Inferior parietal cortex (tissue), 1 donor: ENCODE data around the gene SSH2.
"Not testable (repeated sequence)": the region's sequence is repeated elsewhere in the genome, so short reads cannot be mapped to it uniquely, and the experiment has no call there.

Source experiments
- DNase-seq: peaks from one replicate; pipeline ENCODE4 v3.0.0-alpha.2; 2016; ENCODE audit errors: extremely low spot score

SSH2 gene

DNA sequence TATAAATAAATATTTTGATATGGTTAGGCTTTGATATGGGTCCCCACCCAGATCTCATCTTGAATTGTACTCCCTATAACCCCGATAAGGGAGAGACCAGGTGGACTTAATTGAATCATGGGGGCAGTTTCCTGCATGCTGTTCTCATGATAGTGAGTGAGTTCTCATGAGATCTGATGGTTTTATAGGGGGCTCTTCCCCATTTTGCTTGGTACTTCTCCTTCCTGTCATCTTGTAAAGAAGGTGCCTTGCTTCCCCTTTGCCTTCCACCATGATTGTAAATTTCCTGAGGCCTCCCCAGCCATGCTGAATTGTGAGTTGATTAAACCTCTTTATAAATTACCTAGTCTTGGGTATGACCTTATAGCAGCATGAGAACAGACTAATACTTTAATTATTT is 55.7 kb downstream of the SSH2 start:
- DNase-seq: not testable (repeated sequence)

GRCh38 chr17:29873476-29873875 is 56.6 kb downstream of the SSH2 start:
- DNase-seq: no peak

DNA sequence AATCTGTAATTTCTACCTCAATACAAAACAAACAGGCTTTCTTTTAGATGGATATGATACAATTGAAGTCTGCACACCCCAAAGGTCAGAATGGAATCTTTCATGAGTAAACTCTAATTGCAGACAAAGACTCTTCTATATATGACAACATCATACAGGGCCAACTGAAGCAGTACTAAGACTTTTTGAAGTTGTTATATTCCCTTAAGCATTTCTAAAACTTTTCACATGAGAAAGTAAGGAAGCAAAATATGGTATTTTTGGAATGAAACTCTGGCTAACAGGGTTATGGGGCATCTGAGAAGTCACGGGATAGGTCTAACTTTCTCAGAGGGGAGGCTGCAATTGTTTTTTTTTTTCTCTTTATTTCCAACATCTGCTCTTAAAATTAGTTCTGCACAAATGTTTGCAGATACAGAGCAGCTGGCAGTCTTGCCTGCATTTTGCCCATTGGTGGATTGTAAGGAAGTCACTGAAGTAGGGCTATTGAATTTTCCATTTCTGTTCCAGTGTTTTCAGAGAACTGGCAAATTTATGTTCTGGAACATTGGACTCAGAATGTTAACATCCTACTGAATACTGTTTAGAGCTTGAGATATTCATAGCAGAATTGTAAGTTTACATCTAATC is 59.1 kb downstream of the SSH2 start:
- DNase-seq: peak; percentile 42

DNA sequence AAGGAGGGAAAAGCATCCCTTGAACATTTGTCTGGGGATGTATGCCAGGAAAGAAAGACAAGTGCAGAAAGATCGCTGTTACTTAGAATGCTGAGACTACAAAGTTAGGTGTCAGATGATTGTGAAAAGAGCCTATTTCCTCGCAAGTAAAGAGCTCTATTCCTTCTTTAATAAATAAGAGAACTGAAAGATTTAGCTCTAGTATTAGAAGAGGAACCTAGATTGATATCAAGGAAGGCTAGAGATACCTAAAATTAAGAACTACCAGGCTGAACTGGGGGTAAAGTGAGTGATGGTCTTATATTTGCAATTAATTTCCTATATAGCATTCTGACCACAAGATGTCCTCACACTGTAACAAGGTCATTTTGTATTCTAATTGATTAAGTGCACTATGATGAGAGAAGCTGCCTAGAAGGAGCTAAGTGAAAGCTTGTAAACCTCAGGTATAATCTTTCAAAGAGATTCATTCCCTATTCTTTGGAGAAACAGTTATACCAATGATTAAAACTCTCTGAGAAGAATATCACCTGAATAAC is 62.3 kb downstream of the SSH2 start:
- no peak for DNase-seq

DNA sequence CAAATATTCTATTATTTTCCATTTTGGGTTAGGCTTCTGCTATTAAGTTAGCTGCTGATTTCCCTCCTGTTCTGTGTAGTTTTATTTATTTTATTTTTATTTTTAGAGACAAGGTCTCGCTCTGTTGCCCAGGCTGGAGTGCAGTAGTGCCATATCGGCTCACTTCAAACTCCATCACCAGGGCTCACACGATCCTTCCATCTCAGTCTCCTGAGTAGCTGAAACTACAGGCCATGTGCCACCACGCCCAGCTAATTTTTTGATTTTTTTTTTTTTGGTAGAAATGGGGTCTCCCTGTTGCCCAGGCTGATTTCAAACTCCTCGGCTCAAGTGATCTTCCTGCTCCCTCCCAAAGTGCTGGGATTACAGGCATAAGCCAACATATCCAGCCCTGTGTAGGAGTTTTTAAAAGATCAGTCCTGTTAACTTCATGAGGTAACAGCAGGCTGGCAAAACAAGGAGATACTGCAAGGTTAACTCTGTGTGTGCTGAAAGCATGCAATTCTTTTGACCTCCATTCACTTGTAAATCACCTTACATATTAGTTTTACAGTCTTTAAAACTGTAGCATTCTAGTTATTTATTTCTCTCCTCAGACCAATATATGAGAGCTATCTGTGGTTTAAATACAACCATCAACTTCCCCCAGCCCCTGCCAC is 63.2 kb downstream of the SSH2 start:
- no peak for DNase-seq

GRCh38 chr17:29864615-29865014 is 65.4 kb downstream of the SSH2 start:
- DNase-seq: no peak

- DNase-seq: not testable (repeated sequence)
These were observed 65.9 kb downstream of the SSH2 start for GRCh38 chr17:29864123-29864522.

DNA sequence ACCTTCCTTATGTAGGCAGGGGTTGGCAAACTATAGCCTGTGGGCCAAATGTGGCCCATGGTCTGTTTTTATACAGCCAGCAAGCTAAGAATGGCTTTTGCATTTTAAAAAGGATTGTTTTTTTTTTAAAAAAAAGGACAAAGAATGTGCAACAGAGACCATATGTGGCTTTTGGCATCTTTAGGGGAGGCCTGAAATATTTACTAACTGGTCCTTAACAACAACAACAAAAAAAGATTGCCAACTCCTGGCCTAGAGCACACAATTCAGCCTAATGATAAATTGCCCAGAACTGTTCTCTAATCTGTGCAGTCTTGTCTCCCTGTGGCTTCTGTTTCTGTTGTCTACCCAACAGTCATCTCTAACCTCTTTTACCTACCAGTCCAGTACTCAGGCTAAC is 67.1 kb downstream of the SSH2 start:
- DNase-seq: no peak

GRCh38 chr17:29862127-29862526 is 67.9 kb downstream of the SSH2 start:
- no peak for DNase-seq

- not testable (repeated sequence) for DNase-seq
These were observed 70.6 kb downstream of the SSH2 start for GRCh38 chr17:29859445-29859844.

GRCh38 chr17:29857823-29858222 is 72.2 kb downstream of the SSH2 start:
- no peak for DNase-seq

DNA sequence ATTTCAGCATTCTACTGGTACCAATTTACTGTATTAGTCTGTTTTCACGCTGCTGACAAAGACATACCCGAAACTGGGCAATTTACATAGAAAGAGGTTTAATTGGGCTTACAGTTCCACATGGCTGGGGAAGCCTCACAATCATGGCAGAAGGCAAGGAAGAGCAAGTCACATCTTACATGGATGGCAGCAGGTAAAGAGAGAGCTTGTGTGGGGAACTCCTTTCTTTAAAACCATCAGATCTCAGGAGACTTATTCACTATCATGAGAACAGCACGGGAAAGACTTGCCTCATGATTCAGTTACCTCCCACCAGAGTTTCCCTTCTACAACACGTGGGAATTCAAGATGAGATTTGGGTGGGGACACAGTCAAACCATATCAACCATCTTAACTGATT is 72.9 kb downstream of the SSH2 start:
- not testable (repeated sequence) for DNase-seq

GRCh38 chr17:29855686-29856085 is 74.3 kb downstream of the SSH2 start:
- no peak for DNase-seq

GRCh38 chr17:29848737-29849136 is 81.3 kb downstream of the SSH2 start:
- DNase-seq: no peak

DNA sequence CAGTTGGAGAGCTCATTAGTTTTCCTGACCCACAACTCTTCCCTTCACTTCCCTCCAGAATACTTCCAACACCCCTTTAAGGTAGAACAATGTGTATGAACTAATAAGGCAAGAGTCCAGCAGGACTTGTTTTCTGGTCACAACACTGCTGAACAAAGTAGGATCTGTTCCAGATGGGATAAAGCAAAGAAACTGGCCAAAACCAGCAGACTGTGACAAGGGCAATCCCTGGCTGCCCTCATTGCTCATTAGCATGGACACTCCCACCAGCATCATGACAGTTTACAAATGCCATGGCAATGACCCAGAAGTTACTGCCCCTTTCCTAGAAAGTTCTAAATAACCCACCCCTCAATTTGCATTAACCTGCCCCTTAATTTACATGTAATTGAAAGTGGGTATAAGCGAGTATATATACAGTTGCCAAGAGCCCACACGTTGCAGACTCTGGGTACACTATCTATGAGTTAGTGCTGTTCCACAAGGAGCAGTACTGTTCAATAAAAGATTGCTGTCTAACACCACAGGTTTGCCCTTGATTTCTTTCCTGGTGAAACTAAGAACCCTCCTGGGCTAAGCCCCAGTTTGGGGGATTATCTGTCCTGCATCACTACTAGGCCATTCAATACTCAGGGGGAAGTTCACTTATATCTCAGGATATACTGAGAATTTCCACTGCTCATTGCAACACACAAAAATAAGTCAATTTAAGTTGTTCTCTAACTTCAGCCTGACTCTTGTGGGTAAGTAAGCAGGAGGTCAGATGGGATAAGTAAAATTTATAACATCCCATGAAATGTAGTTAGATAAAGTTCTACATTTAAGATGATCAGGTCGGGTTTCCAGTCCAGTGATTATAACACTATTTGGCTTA is 82.3 kb downstream of the SSH2 start:
- no peak for DNase-seq

- no peak for DNase-seq
These were observed 82.9 kb downstream of the SSH2 start for GRCh38 chr17:29847118-29847517.

GRCh38 chr17:29846298-29846697 is 83.7 kb downstream of the SSH2 start:
- DNase-seq: no peak

- DNase-seq: no peak
These were observed 85.5 kb downstream of the SSH2 start for GRCh38 chr17:29844339-29845048.

GRCh38 chr17:29840884-29841283 is 89.1 kb downstream of the SSH2 start:
- DNase-seq: no peak

DNA sequence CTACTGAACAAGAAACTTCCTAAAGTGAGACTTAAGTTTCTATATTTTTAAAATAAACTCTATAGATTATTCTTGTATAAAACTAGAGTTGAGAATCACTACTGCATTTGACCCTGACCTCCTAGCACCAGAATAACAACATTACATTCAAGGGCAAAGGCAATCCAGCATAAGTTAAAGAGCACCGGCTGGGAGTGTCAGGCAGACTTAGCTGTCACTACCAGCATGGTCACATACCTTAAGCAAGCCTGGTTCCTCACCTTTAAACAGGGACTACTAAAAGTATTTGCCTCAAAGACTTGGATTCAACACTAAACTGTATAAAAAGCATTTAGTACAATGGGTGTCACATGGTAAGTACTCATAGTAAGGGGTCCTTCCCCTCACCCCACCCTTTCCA is 90.4 kb downstream of the SSH2 start:
- DNase-seq: no peak

DNA sequence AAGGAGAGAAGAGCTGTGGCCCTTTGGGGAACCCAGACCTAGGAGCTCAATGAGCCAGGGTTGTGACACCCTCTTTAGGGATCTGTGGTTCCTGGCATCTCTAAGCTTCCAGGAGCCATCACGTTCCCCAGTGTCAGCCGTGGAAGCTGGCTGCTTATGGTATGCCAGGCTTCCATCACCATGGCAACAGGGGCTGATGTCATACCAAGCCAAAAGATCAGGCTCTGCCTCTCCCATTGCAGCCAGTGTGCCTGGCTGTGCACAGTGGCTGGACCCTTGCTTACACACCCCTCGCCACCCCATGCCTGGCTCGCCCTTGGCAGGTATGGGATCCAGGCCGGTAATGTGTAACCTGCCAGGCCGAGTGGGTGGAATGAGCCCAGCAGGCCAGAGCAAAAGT is 91.1 kb downstream of the SSH2 start:
- no peak for DNase-seq

GRCh38 chr17:29837531-29837930 is 92.5 kb downstream of the SSH2 start:
- DNase-seq: no peak
